Measurements from ENCODE around the gene CASQ1. TPM values are rescaled to one million over a fixed set of nuclear protein-coding genes. Genes with fewer than 3 reads are reported as not detected.

CASQ1 gene
- total RNA-seq, 4 donors from 2014 or later: 2.9 to 4.9 (median 4.6) TPM

GRCh38 chr1:160208557-160209320 lies 18.4 kb downstream of the CASQ1 start:
- H3K36me3 ChIP-seq: peaks cover 22 to 49% (median 47%) of the 10 kb centered on the region in 4 donors
- H3K4me1 ChIP-seq: peaks cover 61 to 68% (median 63%) of the 10 kb centered on the region in 4 donors
- no peaks in the 10 kb centered on the region for H3K9me3 ChIP-seq
- peak overlapping the region in 1 of 4 donors; percentile 3 for H3K4me3 ChIP-seq
- no peak for TF ChIP-seq CTCF (IDR thresholded peaks at IDR 0.05)
- no peak for TF ChIP-seq EP300 (IDR thresholded peaks at IDR 0.05)
- TF ChIP-seq POLR2AphosphoS5 (IDR thresholded peaks at IDR 0.05): no peak
- no peak for TF ChIP-seq POLR2A (IDR thresholded peaks at IDR 0.05; ENCODE audit: low read depth)
- intact Hi-C loops (cut with DNase I): loop anchor here (5.0 kb wide), 1 partner anchor 39 kb away; no protein-coding TSS in a partner anchor
- no peak for DNase-seq (ENCODE audit: extremely low spot score)
- H3K27ac ChIP-seq (replicated peaks in 1 of 4): peak overlapping the region; percentile 89 to 96 (median 91)
- 72% methylated on average over 6 of the region's 6 CpGs for WGBS
- H3K27me3 ChIP-seq: no peaks in the 10 kb centered on the region

GRCh38 chr1:160209321-160210046 lies 19.1 kb downstream of the CASQ1 start:
- H3K4me3 ChIP-seq: no peak overlapping the region
- intact Hi-C loops (cut with DNase I): loop anchor here (5.0 kb wide), 1 partner anchor 38 kb away; no protein-coding TSS in a partner anchor
- peaks cover 29 to 56% (median 55%) of the 10 kb centered on the region in 4 donors for H3K36me3 ChIP-seq
- DNase-seq (ENCODE audit: extremely low spot score): no peak
- no peaks in the 10 kb centered on the region for H3K9me3 ChIP-seq
- no peak for TF ChIP-seq EP300 (IDR thresholded peaks at IDR 0.05)
- peak in 1 of 2 donors; percentile 27 for TF ChIP-seq POLR2AphosphoS5 (IDR thresholded peaks at IDR 0.05)
- no peak for TF ChIP-seq POLR2A (IDR thresholded peaks at IDR 0.05; ENCODE audit: low read depth)
- WGBS: 37% methylated on average over 7 of the region's 7 CpGs
- no peaks in the 10 kb centered on the region for H3K27me3 ChIP-seq
- H3K4me1 ChIP-seq: peaks cover 59 to 66% (median 63%) of the 10 kb centered on the region in 4 donors
- peak overlapping the region; percentile 89 to 96 (median 91) for H3K27ac ChIP-seq (replicated peaks in 1 of 4)

- H3K9me3 ChIP-seq: no peaks in the 10 kb centered on the region
- peaks cover 37 to 67% (median 65%) of the 10 kb centered on the region in 4 donors for H3K36me3 ChIP-seq
- whole genome bisulfite sequencing: 53% methylated on average over 4 of the region's 5 CpGs
- peak overlapping the region; percentile 38 to 96 (median 91) for H3K27ac ChIP-seq (replicated peaks in 1 of 4)
- TF ChIP-seq POLR2AphosphoS5 (IDR thresholded peaks at IDR 0.05): no peak
- no peak for TF ChIP-seq CTCF (IDR thresholded peaks at IDR 0.05)
- no peak for TF ChIP-seq EP300 (IDR thresholded peaks at IDR 0.05)
- TF ChIP-seq POLR2A (IDR thresholded peaks at IDR 0.05; ENCODE audit: low read depth): no peak
- H3K4me3 ChIP-seq: no peak overlapping the region
- intact Hi-C loops (cut with DNase I): no loop called here
- DNase-seq (ENCODE audit: extremely low spot score): no peak
- H3K27me3 ChIP-seq: no peaks in the 10 kb centered on the region
- H3K4me1 ChIP-seq: peaks cover 53 to 66% (median 57%) of the 10 kb centered on the region in 4 donors
These were observed 20.2 kb downstream of the CASQ1 start for GRCh38 chr1:160210561-160210960.

- Histone ChIP-seq H3K27me3 (no peaks in the 10 kb centered on the region), H3K36me3 (peaks cover 43 to 74% (median 72%) of the 10 kb centered on the region in 4 donors), H3K9me3 (no peaks in the 10 kb centered on the region), H3K4me3 (no peak overlapping the region), H3K27ac (replicated peaks in 1 of 4) (peak overlapping the region; percentile 38 to 96 (median 91)), H3K4me1 (peaks cover 50 to 68% (median 54%) of the 10 kb centered on the region in 4 donors)
- TF ChIP-seq POLR2AphosphoS5 (IDR thresholded peaks at IDR 0.05): no peak
- TF ChIP-seq POLR2A (IDR thresholded peaks at IDR 0.05; ENCODE audit: low read depth): no peak
- TF ChIP-seq EP300 (IDR thresholded peaks at IDR 0.05): no peak
- no peak for TF ChIP-seq CTCF (IDR thresholded peaks at IDR 0.05)
- no peak for DNase-seq (ENCODE audit: extremely low spot score)
- intact Hi-C loops (cut with DNase I): no loop called here
- WGBS: 70% methylated on average over 9 of the region's 10 CpGs
These were observed 20.8 kb downstream of the CASQ1 start for GRCh38 chr1:160211046-160211790.

All from esophagus muscularis mucosa (tissue), 4 donors.